Astrocyte (in vitro differentiated cells and primary cell): ENCODE results near the gene SLC15A1. TPM values are rescaled to one million over a fixed set of nuclear protein-coding genes. Genes with fewer than 3 reads are reported as not detected.

ENCODE experiments used
- DNase-seq: peaks from one replicate; pipeline ENCODE4 v3.0.0-alpha.2; 2010; ENCODE audit warnings: low read depth
- FAIRE-seq: peaks from 2 replicates; lab custom pipeline; 2011; peaks lifted over from hg19 to GRCh38; lab: Jason Lieb, UNC
- H2AFZ ChIP-seq: 2 replicates; pipeline ENCODE4 v1.6.0; 2012; ENCODE audit warnings: low read depth, low read length, inconsistent platforms
- H3K27ac ChIP-seq: 2 replicates; pipeline ENCODE4 v1.5.1; 2011; ENCODE audit warnings: low read depth, low read length, inconsistent platforms
- H3K27me3 ChIP-seq: 2 replicates; pipeline ENCODE4 v1.6.0; 2011; ENCODE audit warnings: low read length, inconsistent platforms; ENCODE audit not compliant: insufficient read depth
- H3K36me3 ChIP-seq: 2 replicates; pipeline ENCODE4 v1.5.1; 2011; ENCODE audit warnings: low read length, inconsistent platforms; ENCODE audit not compliant: insufficient read depth
- H3K4me1 ChIP-seq: 2 replicates; pipeline ENCODE4 v1.5.1; 2011; ENCODE audit warnings: low read length, inconsistent platforms; ENCODE audit not compliant: insufficient read depth
- H3K4me2 ChIP-seq: 2 replicates; pipeline ENCODE4 v1.6.0; 2012; ENCODE audit warnings: low read length, inconsistent platforms
- H3K4me3 ChIP-seq: 2 replicates; pipeline ENCODE4 v1.5.1; 2011; ENCODE audit warnings: low read depth, mild to moderate bottlenecking, low read length, inconsistent platforms; ENCODE audit not compliant: insufficient read depth
- H3K79me2 ChIP-seq: 2 replicates; pipeline ENCODE4 v1.6.0; 2012; ENCODE audit warnings: mild to moderate bottlenecking, low read length, inconsistent platforms; ENCODE audit not compliant: insufficient read depth
- H3K9ac ChIP-seq: 2 replicates; pipeline ENCODE4 v1.6.0; 2012; ENCODE audit warnings: mild to moderate bottlenecking, low read length, inconsistent platforms
- H3K9me3 ChIP-seq: 2 replicates; pipeline ENCODE4 v1.5.1; 2012; ENCODE audit warnings: low read depth, mild to moderate bottlenecking, low read length, inconsistent platforms; ENCODE audit not compliant: insufficient read depth
- H4K20me1 ChIP-seq: 2 replicates; pipeline ENCODE4 v1.6.0; 2012; ENCODE audit warnings: low read length, inconsistent platforms; ENCODE audit not compliant: insufficient read depth
- H3K27ac Mint-ChIP-seq: one replicate; pipeline ENCODE4 v1.8.0; 2021; ENCODE audit warnings: mild to moderate bottlenecking, mixed read lengths; ENCODE audit not compliant: unreplicated experiment
- H3K27me3 Mint-ChIP-seq: one replicate; pipeline ENCODE4 v1.8.0; 2021; ENCODE audit warnings: low read depth, mixed read lengths; ENCODE audit not compliant: unreplicated experiment
- H3K36me3 Mint-ChIP-seq: one replicate; pipeline ENCODE4 v1.8.0; 2021; ENCODE audit warnings: low read depth, mixed read lengths; ENCODE audit not compliant: unreplicated experiment
- H3K4me1 Mint-ChIP-seq: one replicate; pipeline ENCODE4 v1.8.0; 2021; ENCODE audit warnings: low read depth, mixed read lengths; ENCODE audit not compliant: unreplicated experiment
- H3K4me3 Mint-ChIP-seq: one replicate; pipeline ENCODE4 v1.8.0; 2021; ENCODE audit warnings: mild to moderate bottlenecking, moderate library complexity, mixed read lengths; ENCODE audit not compliant: unreplicated experiment
- H3K9me3 Mint-ChIP-seq: one replicate; pipeline ENCODE4 v1.8.0; 2021; ENCODE audit warnings: mild to moderate bottlenecking, mixed read lengths; ENCODE audit not compliant: unreplicated experiment
- EZH2 ChIP-seq: IDR thresholded peaks from 2 replicates; pipeline ENCODE4 v1.6.1; 2012; ENCODE audit warnings: mild to moderate bottlenecking, low read length, inconsistent platforms; ENCODE audit not compliant: insufficient read depth
- total RNA-seq: library from RNA; stranded (reverse); gene quantifications from 2 replicates; pipeline ENCODE4 v1.2.1, GENCODE V29; 2021
- TF ChIP-seq, protein P1 (sequence below): IDR thresholded peaks from 2 replicates; pipeline ENCODE4 v1.5.1; 2011; ENCODE audit warnings: low read depth, mild to moderate bottlenecking, inconsistent platforms, low read length, moderate library complexity; ENCODE audit not compliant: insufficient read depth

Gene SLC15A1
- total RNA-seq, 1 donor from 2014 or later, result not detected

GRCh38 chr13:98668155-98668554, 84.3 kb downstream of the SLC15A1 start:
- H3K36me3 ChIP-seq, result no peaks in the 10 kb centered on the region
- TF ChIP-seq, protein P1, sequence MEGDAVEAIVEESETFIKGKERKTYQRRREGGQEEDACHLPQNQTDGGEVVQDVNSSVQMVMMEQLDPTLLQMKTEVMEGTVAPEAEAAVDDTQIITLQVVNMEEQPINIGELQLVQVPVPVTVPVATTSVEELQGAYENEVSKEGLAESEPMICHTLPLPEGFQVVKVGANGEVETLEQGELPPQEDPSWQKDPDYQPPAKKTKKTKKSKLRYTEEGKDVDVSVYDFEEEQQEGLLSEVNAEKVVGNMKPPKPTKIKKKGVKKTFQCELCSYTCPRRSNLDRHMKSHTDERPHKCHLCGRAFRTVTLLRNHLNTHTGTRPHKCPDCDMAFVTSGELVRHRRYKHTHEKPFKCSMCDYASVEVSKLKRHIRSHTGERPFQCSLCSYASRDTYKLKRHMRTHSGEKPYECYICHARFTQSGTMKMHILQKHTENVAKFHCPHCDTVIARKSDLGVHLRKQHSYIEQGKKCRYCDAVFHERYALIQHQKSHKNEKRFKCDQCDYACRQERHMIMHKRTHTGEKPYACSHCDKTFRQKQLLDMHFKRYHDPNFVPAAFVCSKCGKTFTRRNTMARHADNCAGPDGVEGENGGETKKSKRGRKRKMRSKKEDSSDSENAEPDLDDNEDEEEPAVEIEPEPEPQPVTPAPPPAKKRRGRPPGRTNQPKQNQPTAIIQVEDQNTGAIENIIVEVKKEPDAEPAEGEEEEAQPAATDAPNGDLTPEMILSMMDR, result no peak
- TF ChIP-seq EZH2, result no peak
- no peaks in the 10 kb centered on the region for H3K9me3 ChIP-seq
- Mint-ChIP-seq H3K4me3 (no peak overlapping the region), H3K4me1 (peaks cover 20% of the 10 kb centered on the region), H3K27ac (no peak overlapping the region), H3K36me3 (no peaks in the 10 kb centered on the region), H3K9me3 (no peaks in the 10 kb centered on the region), H3K27me3 (peaks cover 14% of the 10 kb centered on the region)
- no peak overlapping the region for H3K4me2 ChIP-seq
- H4K20me1 ChIP-seq, result no peaks in the 10 kb centered on the region
- H3K4me3 ChIP-seq, result no peak overlapping the region
- no peak for DNase-seq
- H2AFZ ChIP-seq, result no peak overlapping the region
- FAIRE-seq, result no peak
- H3K9ac ChIP-seq, result no peak overlapping the region
- no peaks in the 10 kb centered on the region for H3K27me3 ChIP-seq
- no peak overlapping the region for H3K27ac ChIP-seq
- H3K79me2 ChIP-seq, result no peaks in the 10 kb centered on the region
- H3K4me1 ChIP-seq, result peaks cover 28% of the 10 kb centered on the region

- H3K27me3 ChIP-seq, result no peaks in the 10 kb centered on the region
- H4K20me1 ChIP-seq, result no peaks in the 10 kb centered on the region
- peaks cover 20% of the 10 kb centered on the region for H3K4me1 Mint-ChIP-seq
- no peak overlapping the region for H3K4me3 ChIP-seq
- peak; percentile 53 for DNase-seq
- no peak overlapping the region for H3K4me3 Mint-ChIP-seq
- H3K4me2 ChIP-seq, result peak overlapping the region; percentile 47
- no peak overlapping the region for H3K27ac Mint-ChIP-seq
- peaks cover 23% of the 10 kb centered on the region for H3K4me1 ChIP-seq
- H3K9me3 Mint-ChIP-seq, result no peaks in the 10 kb centered on the region
- no peaks in the 10 kb centered on the region for H3K36me3 ChIP-seq
- no peaks in the 10 kb centered on the region for H3K36me3 Mint-ChIP-seq
- H3K9ac ChIP-seq, result no peak overlapping the region
- no peaks in the 10 kb centered on the region for H3K9me3 ChIP-seq
- FAIRE-seq, result no peak
- TF ChIP-seq, protein P1, result no peak
- no peak for TF ChIP-seq EZH2
- H3K79me2 ChIP-seq, result no peaks in the 10 kb centered on the region
- peaks cover 16% of the 10 kb centered on the region for H3K27me3 Mint-ChIP-seq
- no peak overlapping the region for H3K27ac ChIP-seq
- H2AFZ ChIP-seq, result no peak overlapping the region
Observed at GRCh38 chr13:98665638-98665995, 86.9 kb downstream of the SLC15A1 start.

DNA sequence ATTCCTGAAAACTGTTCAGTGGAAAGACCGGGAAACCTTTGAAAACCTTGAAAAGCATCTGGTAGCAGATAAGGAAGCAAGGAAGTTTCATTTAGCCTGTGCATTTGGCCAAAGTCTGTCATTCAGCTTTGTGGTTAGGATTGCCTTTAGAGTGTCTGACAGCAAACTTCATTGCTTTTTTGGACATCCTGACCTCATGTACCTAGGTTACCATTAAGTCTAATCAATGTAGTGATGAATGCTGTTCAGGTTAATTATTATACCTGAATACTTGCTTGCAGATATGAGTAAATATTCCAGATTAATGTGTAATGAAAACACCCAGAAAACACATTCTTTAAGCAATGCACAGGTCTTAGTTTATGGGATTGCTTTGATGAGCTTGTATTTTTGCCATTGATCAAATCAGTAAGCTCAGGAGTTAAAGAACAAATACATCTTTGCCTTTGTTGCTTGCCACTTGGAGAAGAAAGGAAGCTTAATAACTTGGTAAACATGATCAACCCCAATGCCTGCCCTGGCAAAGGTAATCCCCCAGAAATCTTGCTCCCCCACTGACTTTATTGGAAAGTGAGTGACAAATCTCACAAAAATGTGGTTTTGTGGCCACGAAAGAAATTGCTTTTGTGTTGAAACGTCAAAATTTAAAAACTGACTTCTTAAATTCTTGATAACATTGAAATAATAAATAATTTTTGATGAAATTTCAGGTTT, 87.4 kb downstream of the SLC15A1 start:
- FAIRE-seq, result peak; percentile 60
- peaks cover 13% of the 10 kb centered on the region for H3K27me3 Mint-ChIP-seq

More for the DNA sequence above, 87.4 kb downstream of the SLC15A1 start:
- H3K36me3 ChIP-seq, result no peaks in the 10 kb centered on the region
- H3K36me3 Mint-ChIP-seq, result no peaks in the 10 kb centered on the region
- H3K4me2 ChIP-seq, result peak overlapping the region; percentile 62
- no peaks in the 10 kb centered on the region for H3K27me3 ChIP-seq
- no peaks in the 10 kb centered on the region for H3K9me3 Mint-ChIP-seq
- H3K9me3 ChIP-seq, result no peaks in the 10 kb centered on the region
- no peak overlapping the region for H3K27ac Mint-ChIP-seq
- no peak overlapping the region for H2AFZ ChIP-seq
- no peak overlapping the region for H3K4me3 Mint-ChIP-seq
- H3K4me3 ChIP-seq, result no peak overlapping the region
- peak overlapping the region; percentile 63 for H3K27ac ChIP-seq
- TF ChIP-seq, protein P1, result no peak
- no peak for TF ChIP-seq EZH2
- DNase-seq, result peak; percentile 45
- H3K79me2 ChIP-seq, result no peaks in the 10 kb centered on the region
- H3K9ac ChIP-seq, result peak overlapping the region; percentile 26
- peaks cover 23% of the 10 kb centered on the region for H3K4me1 ChIP-seq
- no peaks in the 10 kb centered on the region for H4K20me1 ChIP-seq
- peaks cover 20% of the 10 kb centered on the region for H3K4me1 Mint-ChIP-seq
